SK-N-MC (cell line): ENCODE measurements around the gene SEC14L1.

Experiments
- EZH2 ChIP-seq: fragments of 200-600 bp; sonication (generic); IDR thresholded peaks from one replicate; pipeline ENCODE4 v1.6.1; 2017; ENCODE audit warnings: antibody characterized with exemption
- POLR2AphosphoS5 ChIP-seq: IDR thresholded peaks from 2 replicates; pipeline ENCODE4 v1.6.1; 2012; ENCODE audit warnings: mild to moderate bottlenecking, low read depth, low read length, borderline replicate concordance

GRCh38 chr17:77163511-77164280 is 22.9 kb downstream of the SEC14L1 start:
- no peak for TF ChIP-seq POLR2AphosphoS5
- TF ChIP-seq EZH2, result no peak
